ENCODE data around the gene TEX53.

DNA sequence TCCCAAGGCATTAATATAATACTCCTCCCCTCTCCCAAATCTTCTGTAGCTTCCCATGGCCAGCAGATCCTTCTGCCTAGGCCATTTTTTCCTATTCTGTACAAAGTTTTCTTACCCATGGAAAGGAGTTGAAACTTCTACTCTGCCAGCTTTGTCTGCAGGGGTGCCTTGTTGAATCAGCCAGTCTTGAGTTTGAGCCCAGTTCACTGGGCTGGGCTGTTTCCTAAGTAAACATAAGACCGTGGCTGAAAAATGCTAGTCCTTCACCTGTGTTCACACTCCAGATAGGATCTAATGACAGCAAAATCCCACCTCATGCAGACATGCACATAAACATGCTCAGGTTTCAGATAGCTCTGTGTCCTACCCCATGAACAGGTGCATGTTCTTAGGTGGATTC, 14.0 kb upstream of the TEX53 start:
- TF ChIP-seq CTCF (IDR thresholded peaks at IDR 0.05; ENCODE audit: low read length) (no peak), EZH2 (optimal IDR thresholded peaks at IDR 0.05; ENCODE audit: low read depth, low read length) (no peak), EZH2phosphoT487 (IDR thresholded peaks at IDR 0.05; ENCODE audit: low read length) (no peak)
